Suprapubic skin (tissue), 4 donors: ENCODE data around the gene MORC3. TPM values are rescaled to one million over a fixed set of nuclear protein-coding genes. Genes with fewer than 3 reads are reported as not detected.

Experiments
- DNase-seq, 2 donors: peaks; one replicate each; pipeline ENCODE4 v3.0.0-alpha.2; 2019; ENCODE audit warnings: low spot score in 2 of 2
- H3K27ac ChIP-seq: fragments of 200-600 bp; sonication (generic); one replicate; pipeline ENCODE4 v1.5.1; 2019
- H3K27me3 ChIP-seq: fragments of 200-600 bp; sonication (generic); one replicate; pipeline ENCODE4 v1.5.1; 2019
- H3K36me3 ChIP-seq: fragments of 200-600 bp; sonication (generic); one replicate; pipeline ENCODE4 v1.5.1; 2019
- H3K4me1 ChIP-seq: fragments of 200-600 bp; sonication (generic); one replicate; pipeline ENCODE4 v1.5.1; 2019
- H3K4me3 ChIP-seq: fragments of 200-600 bp; sonication (generic); one replicate; pipeline ENCODE4 v1.5.1; 2019; ENCODE audit warnings: mild to moderate bottlenecking
- H3K9me3 ChIP-seq: fragments of 200-600 bp; sonication (generic); one replicate; pipeline ENCODE4 v1.5.1; 2019
- CTCF ChIP-seq, 2 donors: fragments of 200-600 bp in 1 of 2; fragments of 450-650 bp in 1 of 2; sonication (generic) in 1 of 2; IDR thresholded peaks; one replicate each; pipeline ENCODE4 v1.5.1; 2016 to 2019; ENCODE audit warnings: antibody characterized with exemption in 2 of 2, mild to moderate bottlenecking in 1 of 2, moderate library complexity in 1 of 2
- EP300 ChIP-seq: sonication (generic); formaldehyde crosslinking; IDR thresholded peaks from one replicate; pipeline ENCODE4 v1.6.1; 2017; ENCODE audit warnings: antibody characterized with exemption
- POLR2A ChIP-seq, 2 donors: fragments of 450-650 bp; IDR thresholded peaks; one replicate each; pipeline ENCODE4 v1.6.1; 2017; ENCODE audit warnings: antibody characterized with exemption in 2 of 2, mild to moderate bottlenecking in 2 of 2, moderate library complexity in 2 of 2
- POLR2AphosphoS5 ChIP-seq, 3 donors: sonication (generic); formaldehyde crosslinking; IDR thresholded peaks; one replicate each; pipeline ENCODE4 v1.6.1; 2017; ENCODE audit warnings: antibody characterized with exemption in 3 of 3
- WGBS: methylation state at CpG from one replicate; pipeline ENCODE4 v1.1.5; 2018; 5-methylcytosine and 5-hydroxymethylcytosine counted together
- total RNA-seq, 4 donors: library from RNA; depleted of rRNA; stranded (reverse); fragments of >200 nt; gene quantifications; one replicate each; pipeline ENCODE4 v1.1.0, GENCODE V29; 2016

MORC3 gene
- total RNA-seq, 4 donors from 2014 or later, result 47.2 to 61.2 (median 47.7) TPM

DNA sequence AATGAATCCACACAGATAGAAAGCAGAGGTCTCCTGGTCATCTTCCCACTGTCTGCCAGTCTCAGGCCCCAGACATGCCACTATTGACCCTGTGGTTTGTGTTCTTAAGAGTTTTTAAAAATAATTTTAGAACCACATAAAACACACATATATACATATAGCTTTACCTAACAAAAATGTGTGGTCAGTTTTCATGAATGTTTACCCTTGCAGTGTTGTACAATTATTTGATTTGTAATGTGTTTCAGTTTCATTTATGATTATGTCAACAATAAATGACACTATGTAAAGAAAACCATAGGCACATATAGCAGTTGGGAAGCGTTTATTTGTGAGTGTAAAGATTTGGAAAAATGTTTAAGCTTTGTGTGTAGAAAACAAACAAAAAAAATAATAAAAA lies 82.3 kb downstream of the MORC3 start:
- 98% methylated on average over 1 of the region's 1 CpG for WGBS
- DNase-seq, result no peak
- H3K4me3 ChIP-seq, result no peak overlapping the region

DNA sequence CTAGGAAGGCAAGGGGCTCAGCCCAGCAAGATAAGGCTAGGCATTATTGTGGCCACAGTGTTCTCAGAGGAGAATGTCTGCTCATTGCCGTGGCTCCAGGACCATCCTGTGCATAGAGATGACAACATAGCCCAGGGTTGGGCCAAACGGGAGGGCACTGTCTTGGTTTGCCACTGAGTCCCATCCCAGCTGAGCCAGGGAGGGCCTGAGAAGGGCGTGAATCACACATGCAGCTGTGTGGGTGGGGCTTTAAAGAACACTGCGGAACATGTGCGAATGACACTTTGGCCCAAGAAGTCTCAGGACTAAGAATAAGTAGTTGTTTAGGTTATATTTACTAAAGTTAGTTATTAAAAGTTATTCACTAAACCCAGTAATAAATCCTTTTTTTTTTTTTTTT lies 83.7 kb downstream of the MORC3 start:
- Histone ChIP-seq H3K27ac (no peak overlapping the region), H3K36me3 (peaks cover 14% of the 10 kb centered on the region), H3K4me3 (no peak overlapping the region), H3K9me3 (no peaks in the 10 kb centered on the region), H3K27me3 (no peaks in the 10 kb centered on the region), H3K4me1 (no peaks in the 10 kb centered on the region)
- TF ChIP-seq EP300 (no peak), POLR2AphosphoS5 (IDR thresholded peaks at IDR 0.05) (no peak), POLR2A (IDR thresholded peaks at IDR 0.05) (no peak), CTCF (IDR thresholded peaks at IDR 0.05) (no peak)
- 80% methylated on average over 5 of the region's 5 CpGs for WGBS
- DNase-seq, result no peak

More for the DNA sequence above, 82.3 kb downstream of the MORC3 start:
- no peak overlapping the region for H3K27ac ChIP-seq
- no peaks in the 10 kb centered on the region for H3K27me3 ChIP-seq
- TF ChIP-seq POLR2AphosphoS5 (IDR thresholded peaks at IDR 0.05), result no peak
- TF ChIP-seq CTCF (IDR thresholded peaks at IDR 0.05), result no peak
- TF ChIP-seq EP300, result no peak
- no peak for TF ChIP-seq POLR2A (IDR thresholded peaks at IDR 0.05)
- H3K9me3 ChIP-seq, result no peaks in the 10 kb centered on the region
- H3K4me1 ChIP-seq, result no peaks in the 10 kb centered on the region
- peaks cover 14% of the 10 kb centered on the region for H3K36me3 ChIP-seq

DNA sequence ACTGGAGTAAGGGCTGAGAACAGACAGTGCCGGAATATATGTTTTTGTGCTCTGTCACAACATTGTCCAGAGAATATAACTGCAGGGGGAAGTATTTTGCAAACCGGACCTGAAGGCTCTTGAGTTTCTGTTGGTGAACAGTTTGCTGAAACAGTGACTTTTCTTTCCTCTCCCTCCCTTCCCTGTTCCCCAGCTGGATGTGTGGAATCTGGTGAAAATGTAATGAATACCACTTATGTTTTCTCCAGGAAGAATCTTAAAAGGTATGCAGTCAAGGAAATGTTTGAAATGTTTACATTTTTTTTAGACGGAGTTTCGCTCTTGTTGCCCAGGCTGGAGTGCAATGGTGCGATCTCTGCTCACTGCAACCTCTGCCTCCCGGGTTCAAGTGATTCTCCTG lies 88.6 kb downstream of the MORC3 start:
- H3K9me3 ChIP-seq, result no peaks in the 10 kb centered on the region
- H3K4me1 ChIP-seq, result no peaks in the 10 kb centered on the region
- no peak overlapping the region for H3K27ac ChIP-seq
- WGBS, result 84% methylated on average over 6 of the region's 6 CpGs
- H3K4me3 ChIP-seq, result no peak overlapping the region
- no peaks in the 10 kb centered on the region for H3K27me3 ChIP-seq
- no peak for TF ChIP-seq EP300
- TF ChIP-seq CTCF (IDR thresholded peaks at IDR 0.05), result no peak
- no peak for TF ChIP-seq POLR2AphosphoS5 (IDR thresholded peaks at IDR 0.05)
- no peak for TF ChIP-seq POLR2A (IDR thresholded peaks at IDR 0.05)
- DNase-seq, result no peak
- peaks cover 27% of the 10 kb centered on the region for H3K36me3 ChIP-seq

GRCh38 chr21:36411301-36411700 lies 91.3 kb downstream of the MORC3 start:
- Histone ChIP-seq H3K4me3 (no peak overlapping the region), H3K27ac (no peak overlapping the region), H3K9me3 (no peaks in the 10 kb centered on the region), H3K27me3 (no peaks in the 10 kb centered on the region), H3K36me3 (peaks cover 36% of the 10 kb centered on the region), H3K4me1 (no peaks in the 10 kb centered on the region)
- TF ChIP-seq POLR2AphosphoS5 (IDR thresholded peaks at IDR 0.05), result no peak
- no peak for TF ChIP-seq CTCF (IDR thresholded peaks at IDR 0.05)
- no peak for TF ChIP-seq POLR2A (IDR thresholded peaks at IDR 0.05)
- no peak for TF ChIP-seq EP300
- 96% methylated on average over 10 of the region's 10 CpGs for WGBS
- DNase-seq, result no peak

GRCh38 chr21:36412916-36413315 lies 92.9 kb downstream of the MORC3 start:
- H3K4me1 ChIP-seq, result no peaks in the 10 kb centered on the region
- H3K4me3 ChIP-seq, result no peak overlapping the region
- TF ChIP-seq POLR2AphosphoS5 (IDR thresholded peaks at IDR 0.05), result no peak
- TF ChIP-seq CTCF (IDR thresholded peaks at IDR 0.05), result no peak
- TF ChIP-seq EP300, result no peak
- TF ChIP-seq POLR2A (IDR thresholded peaks at IDR 0.05), result no peak
- 79% methylated on average over 11 of the region's 11 CpGs for WGBS
- H3K9me3 ChIP-seq, result no peaks in the 10 kb centered on the region
- H3K36me3 ChIP-seq, result peaks cover 43% of the 10 kb centered on the region
- no peak for DNase-seq
- H3K27ac ChIP-seq, result no peak overlapping the region
- H3K27me3 ChIP-seq, result no peaks in the 10 kb centered on the region
